Progenitor cell of endocrine pancreas (in vitro differentiated cells): ENCODE measurements around the gene RDH8. TPM values are rescaled to one million over a fixed set of nuclear protein-coding genes. Genes with fewer than 3 reads are reported as not detected.

ENCODE experiments used
- DNase-seq: peaks from one replicate; pipeline ENCODE4 v3.0.0; 2021; ENCODE audit warnings: low spot score; ENCODE audit not compliant: unreplicated experiment
- H3K27ac Mint-ChIP-seq: 2 replicates; pipeline ENCODE4 v1.8.0; 2021; ENCODE audit warnings: mild to moderate bottlenecking, moderate library complexity, mixed read lengths
- H3K27me3 Mint-ChIP-seq: 2 replicates; pipeline ENCODE4 v1.8.0; 2021; ENCODE audit warnings: mixed read lengths
- H3K36me3 Mint-ChIP-seq: 2 replicates; pipeline ENCODE4 v1.8.0; 2022; ENCODE audit warnings: mixed read lengths; ENCODE audit not compliant: insufficient read depth
- H3K4me1 Mint-ChIP-seq: 2 replicates; pipeline ENCODE4 v1.8.0; 2021; ENCODE audit warnings: low read depth, mixed read lengths
- H3K4me3 Mint-ChIP-seq: 2 replicates; pipeline ENCODE4 v1.8.0; 2021; ENCODE audit warnings: low read depth, mild to moderate bottlenecking, moderate library complexity, mixed read lengths
- H3K9me3 Mint-ChIP-seq: 2 replicates; pipeline ENCODE4 v1.8.0; 2021; ENCODE audit warnings: low read depth, mixed read lengths
- total RNA-seq: library from RNA; stranded (reverse); gene quantifications from 2 replicates; pipeline ENCODE4 v1.2.1, GENCODE V29; 2021
- TF ChIP-seq, protein P1 (sequence below): fragments of 200-600 bp; sonication (generic); IDR thresholded peaks from one replicate; pipeline ENCODE4 v1.5.0; 2021; ENCODE audit warnings: antibody characterized with exemption, mild to moderate bottlenecking; ENCODE audit not compliant: unreplicated experiment

RDH8 gene
- total RNA-seq, 1 donor from 2014 or later: not detected

DNA sequence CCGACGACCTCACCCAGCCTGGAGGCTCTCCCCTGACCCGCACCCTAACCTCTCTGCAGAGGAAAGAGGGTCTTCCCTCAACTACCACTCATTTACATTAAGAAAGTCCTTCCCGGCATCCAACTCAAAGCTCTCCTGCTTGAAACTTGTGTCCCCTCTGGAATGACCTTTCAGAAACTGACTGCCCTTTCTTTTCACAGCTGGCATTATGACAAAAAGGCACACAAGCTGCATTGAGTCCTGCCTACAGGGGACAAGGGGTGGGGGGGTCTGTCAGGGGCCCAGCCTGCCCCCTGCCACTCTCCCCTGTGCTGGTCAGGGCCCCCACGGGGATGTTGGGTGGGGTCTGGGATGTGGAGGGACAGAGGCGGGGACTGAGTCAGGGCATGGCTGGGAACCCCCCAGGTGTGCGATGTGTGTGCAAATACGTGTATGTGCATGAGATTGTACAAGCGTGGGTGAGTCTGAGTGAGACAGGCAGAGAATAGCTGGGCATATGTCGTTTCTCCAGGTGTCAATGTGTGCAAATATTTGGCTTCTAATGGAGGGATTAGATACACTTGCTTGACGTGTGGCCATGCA lies 5.0 kb upstream of the RDH8 start:
- no peaks in the 10 kb centered on the region for H3K36me3 Mint-ChIP-seq
- peak overlapping the region; percentile 72 for H3K27ac Mint-ChIP-seq
- TF ChIP-seq, protein P1, sequence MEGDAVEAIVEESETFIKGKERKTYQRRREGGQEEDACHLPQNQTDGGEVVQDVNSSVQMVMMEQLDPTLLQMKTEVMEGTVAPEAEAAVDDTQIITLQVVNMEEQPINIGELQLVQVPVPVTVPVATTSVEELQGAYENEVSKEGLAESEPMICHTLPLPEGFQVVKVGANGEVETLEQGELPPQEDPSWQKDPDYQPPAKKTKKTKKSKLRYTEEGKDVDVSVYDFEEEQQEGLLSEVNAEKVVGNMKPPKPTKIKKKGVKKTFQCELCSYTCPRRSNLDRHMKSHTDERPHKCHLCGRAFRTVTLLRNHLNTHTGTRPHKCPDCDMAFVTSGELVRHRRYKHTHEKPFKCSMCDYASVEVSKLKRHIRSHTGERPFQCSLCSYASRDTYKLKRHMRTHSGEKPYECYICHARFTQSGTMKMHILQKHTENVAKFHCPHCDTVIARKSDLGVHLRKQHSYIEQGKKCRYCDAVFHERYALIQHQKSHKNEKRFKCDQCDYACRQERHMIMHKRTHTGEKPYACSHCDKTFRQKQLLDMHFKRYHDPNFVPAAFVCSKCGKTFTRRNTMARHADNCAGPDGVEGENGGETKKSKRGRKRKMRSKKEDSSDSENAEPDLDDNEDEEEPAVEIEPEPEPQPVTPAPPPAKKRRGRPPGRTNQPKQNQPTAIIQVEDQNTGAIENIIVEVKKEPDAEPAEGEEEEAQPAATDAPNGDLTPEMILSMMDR: no peak
- DNase-seq: no peak
- peaks cover 78% of the 10 kb centered on the region for H3K27me3 Mint-ChIP-seq
- no peaks in the 10 kb centered on the region for H3K9me3 Mint-ChIP-seq
- H3K4me3 Mint-ChIP-seq: no peak overlapping the region
- H3K4me1 Mint-ChIP-seq: peaks cover 11% of the 10 kb centered on the region

DNA sequence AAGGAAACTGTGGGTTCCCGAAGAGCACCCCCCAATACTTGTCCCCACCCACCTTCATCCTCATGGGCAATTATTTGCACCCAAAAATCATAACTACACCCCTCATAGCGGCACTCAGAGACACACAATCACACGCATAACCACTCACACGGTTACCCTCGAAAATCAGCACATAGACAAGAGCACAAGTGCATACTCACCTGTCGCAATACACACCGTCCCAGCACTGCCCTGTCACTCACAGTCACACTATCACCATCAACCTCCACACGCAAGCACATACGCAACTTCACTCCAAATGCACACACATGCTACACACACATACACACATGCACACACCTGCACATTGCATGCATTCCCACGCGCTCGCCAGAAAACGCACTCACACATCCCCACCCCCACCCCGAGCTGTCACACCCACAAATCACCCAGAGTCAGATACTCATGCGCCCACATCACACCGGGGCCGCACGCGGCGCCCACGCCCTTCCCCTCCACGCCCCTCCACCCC lies 3.5 kb upstream of the RDH8 start:
- DNase-seq: no peak

DNA sequence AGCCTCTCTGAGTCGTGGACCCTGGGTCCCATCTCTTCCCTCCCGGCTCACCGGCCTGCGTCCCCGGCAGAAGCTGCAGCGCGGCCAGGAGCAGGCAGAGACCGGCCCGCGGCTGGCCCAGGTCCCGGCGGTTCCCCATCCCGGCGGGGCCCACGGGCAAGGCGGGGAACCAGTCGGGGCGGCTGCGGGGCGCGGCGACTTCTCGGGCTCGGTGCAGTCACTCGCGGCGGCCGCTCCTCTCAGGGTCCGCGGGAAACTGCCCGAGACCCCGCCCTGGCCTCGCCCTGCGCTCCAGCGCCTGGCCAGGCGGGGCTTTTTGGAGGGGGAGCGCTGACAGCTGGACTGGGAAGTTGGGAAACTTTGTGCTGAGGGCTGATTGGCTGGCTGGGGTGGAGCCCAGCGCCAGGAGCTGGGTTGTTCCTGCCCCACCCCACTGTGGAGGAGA lies 3.0 kb upstream of the RDH8 start, which contains the start of gene COL5A3:
TSS of gene COL5A3 (minus strand) at position 258 of the 445 bp plus-strand sequence. CDS start at position 139, 119 bp downstream.
- no peaks in the 10 kb centered on the region for H3K36me3 Mint-ChIP-seq

More for the DNA sequence above, 3.5 kb upstream of the RDH8 start:
- Mint-ChIP-seq H3K36me3 (no peaks in the 10 kb centered on the region), H3K4me1 (peaks cover 11% of the 10 kb centered on the region), H3K4me3 (no peak overlapping the region), H3K9me3 (no peaks in the 10 kb centered on the region), H3K27ac (no peak overlapping the region), H3K27me3 (peaks cover 79% of the 10 kb centered on the region)
- TF ChIP-seq, protein P1: no peak

DNA sequence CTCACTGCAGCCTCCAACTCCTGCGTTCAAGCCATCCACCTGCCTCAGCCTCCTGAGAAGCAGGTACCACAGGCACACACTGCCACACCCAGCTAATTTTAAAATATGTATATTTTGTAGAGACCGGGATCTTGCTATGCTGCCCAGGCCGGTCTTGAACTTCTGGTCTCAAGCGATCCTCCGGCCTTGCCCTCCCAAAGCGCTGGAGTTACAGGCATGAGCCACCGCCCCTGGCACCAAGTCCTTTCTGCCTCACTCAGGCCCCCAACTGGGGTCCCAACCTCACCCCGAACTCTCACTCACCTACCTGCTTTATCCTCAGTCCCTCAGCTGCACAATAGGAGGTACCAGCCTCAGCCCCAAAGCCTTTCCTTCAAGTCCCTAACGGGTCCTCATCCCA lies 2.3 kb upstream of the RDH8 start:
- no peak overlapping the region for H3K4me3 Mint-ChIP-seq
- H3K27me3 Mint-ChIP-seq: peaks cover 75% of the 10 kb centered on the region
- TF ChIP-seq, protein P1: no peak

More for the DNA sequence above, 3.0 kb upstream of the RDH8 start, which contains the start of gene COL5A3:
- peaks cover 11% of the 10 kb centered on the region for H3K4me1 Mint-ChIP-seq
- DNase-seq: no peak
- no peak within 1 kb of the TSS for H3K4me3 Mint-ChIP-seq
- H3K27me3 Mint-ChIP-seq: peaks cover 78% of the 10 kb centered on the region
- H3K9me3 Mint-ChIP-seq: no peaks in the 10 kb centered on the region
- TF ChIP-seq, protein P1: no peak
- H3K27ac Mint-ChIP-seq: no peak within 1 kb of the TSS

DNA sequence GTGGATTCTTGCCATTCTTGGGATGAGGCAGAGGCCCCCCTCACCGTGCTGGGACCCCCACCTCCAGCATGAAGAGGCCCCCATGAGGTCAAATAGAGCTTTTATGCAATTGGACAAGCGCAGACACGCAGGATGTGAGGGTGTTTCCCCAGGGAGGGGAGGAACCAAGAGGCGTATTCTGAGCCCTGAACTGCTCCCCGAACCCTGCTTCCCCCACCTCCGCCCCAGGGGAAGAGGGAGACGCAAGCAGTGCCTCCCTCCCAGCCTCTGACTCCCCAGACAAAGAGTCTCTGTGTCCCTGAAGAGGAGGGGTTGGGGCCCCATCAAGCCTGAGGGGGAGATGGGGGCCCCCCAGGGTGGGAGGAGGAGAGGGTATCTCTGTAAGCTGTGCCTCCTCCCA lies 1.3 kb upstream of the RDH8 start:
- H3K4me1 Mint-ChIP-seq: peaks cover 11% of the 10 kb centered on the region
- H3K4me3 Mint-ChIP-seq: no peak overlapping the region
- no peaks in the 10 kb centered on the region for H3K36me3 Mint-ChIP-seq
- no peak overlapping the region for H3K27ac Mint-ChIP-seq
- H3K9me3 Mint-ChIP-seq: no peaks in the 10 kb centered on the region
- TF ChIP-seq, protein P1: no peak
- H3K27me3 Mint-ChIP-seq: peaks cover 72% of the 10 kb centered on the region
- no peak for DNase-seq

More for the DNA sequence above, 2.3 kb upstream of the RDH8 start:
- Mint-ChIP-seq H3K27ac (no peak overlapping the region), H3K36me3 (no peaks in the 10 kb centered on the region), H3K9me3 (no peaks in the 10 kb centered on the region), H3K4me1 (peaks cover 11% of the 10 kb centered on the region)
- DNase-seq: no peak
